Hematopoietic multipotent progenitor cell treated with erythropoietin and hydrocortisone succinate and interleukin-3 and kit ligand, for 4 days (in vitro differentiated cells): ENCODE results near the gene FSTL4.
A peak's percentile ranks its signal among the peaks of the same experiment; 100 is the strongest.

Source experiments
- DNase-seq: peaks from one replicate; pipeline ENCODE4 v3.0.0-alpha.2; 2015

The FSTL4 gene

GRCh38 chr5:133610489-133611356 lies 1.6 kb downstream of the FSTL4 start:
- DNase-seq: peak; percentile 77

- no peak for DNase-seq
Observed at GRCh38 chr5:133607451-133607850, 4.9 kb downstream of the FSTL4 start.

DNA sequence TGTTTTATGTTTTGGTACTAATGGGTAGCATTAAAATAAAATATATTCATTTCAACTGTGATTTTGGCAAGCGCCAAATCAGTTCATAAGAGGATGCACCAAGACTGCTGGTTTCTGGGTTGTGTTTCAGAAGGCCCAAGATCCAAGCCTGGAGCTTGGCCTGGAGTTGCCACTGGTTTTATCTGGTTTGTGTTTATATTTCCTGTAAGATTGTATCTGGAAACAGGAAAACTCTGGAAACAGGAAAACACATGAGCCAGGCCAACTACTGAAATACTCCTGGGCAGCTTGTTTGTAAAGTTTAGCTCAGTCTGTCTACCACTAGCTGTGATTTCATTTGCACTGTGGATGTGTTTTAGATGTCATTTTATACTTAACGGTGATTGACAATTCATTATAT lies 5.5 kb downstream of the FSTL4 start:
- DNase-seq: no peak

DNA sequence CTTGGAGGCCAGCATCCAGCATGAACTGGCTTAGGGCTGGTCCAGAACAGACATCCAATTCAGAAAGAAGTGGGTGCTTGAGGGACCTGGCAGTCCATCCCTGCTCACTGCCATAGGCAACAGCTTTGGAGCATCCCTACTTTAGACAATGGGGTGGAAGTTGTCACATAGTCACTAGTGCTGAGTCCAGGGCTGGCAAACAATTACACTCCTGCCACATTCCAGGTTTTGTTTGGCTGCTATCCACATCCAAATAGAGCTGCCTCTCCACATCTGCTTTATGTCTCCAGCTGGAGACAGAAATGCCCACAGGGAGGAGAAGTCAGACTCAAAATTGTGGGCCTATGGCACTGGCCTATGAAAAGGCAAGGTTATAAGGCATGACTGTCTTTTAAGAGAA lies 7.0 kb downstream of the FSTL4 start:
- no peak for DNase-seq

- no peak for DNase-seq
Observed at GRCh38 chr5:133603711-133604110, 8.6 kb downstream of the FSTL4 start.

- DNase-seq: no peak
Observed at GRCh38 chr5:133602835-133603380, 9.4 kb downstream of the FSTL4 start.

- no peak for DNase-seq
Observed at GRCh38 chr5:133599600-133599999, 12.7 kb downstream of the FSTL4 start.

DNA sequence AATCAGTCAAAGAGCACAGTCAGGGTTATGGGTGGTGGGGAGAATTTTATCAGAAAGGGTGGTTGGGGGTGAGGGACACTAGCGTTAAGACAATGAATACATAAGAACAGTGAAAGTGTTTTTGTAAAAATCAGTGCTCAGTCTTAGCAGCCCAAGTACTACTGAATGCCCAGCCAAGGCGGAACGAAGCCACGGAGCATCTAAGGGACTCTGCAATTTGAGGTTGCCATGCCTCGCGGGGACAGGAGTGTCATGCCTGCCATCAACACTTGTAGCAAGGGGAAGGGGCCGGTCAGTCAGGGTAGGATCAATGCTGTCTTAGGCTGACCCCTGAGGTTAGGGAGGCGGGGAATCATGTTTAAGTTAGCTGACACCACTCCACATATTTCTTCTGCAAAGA lies 13.3 kb downstream of the FSTL4 start:
- no peak for DNase-seq

DNA sequence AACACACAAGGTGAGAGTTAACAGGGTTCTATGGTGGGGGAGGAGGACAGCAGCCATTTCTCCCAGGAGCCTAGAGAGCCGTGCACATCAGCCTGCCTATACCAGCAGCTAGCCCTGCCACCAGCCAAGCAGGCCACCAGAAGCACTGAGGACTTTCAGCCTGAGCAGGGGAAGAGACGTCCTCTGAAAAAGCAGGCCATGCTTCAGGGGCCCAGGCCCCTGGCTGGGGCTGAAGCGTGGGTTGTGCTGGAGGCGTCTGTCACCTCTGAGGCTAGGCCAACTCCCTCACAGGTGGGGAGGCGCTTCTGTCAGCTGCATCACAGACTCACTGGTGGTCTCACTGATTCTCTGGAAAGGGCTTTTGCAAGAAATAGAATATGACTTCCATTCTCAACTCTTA lies 16.3 kb downstream of the FSTL4 start:
- DNase-seq: no peak

DNA sequence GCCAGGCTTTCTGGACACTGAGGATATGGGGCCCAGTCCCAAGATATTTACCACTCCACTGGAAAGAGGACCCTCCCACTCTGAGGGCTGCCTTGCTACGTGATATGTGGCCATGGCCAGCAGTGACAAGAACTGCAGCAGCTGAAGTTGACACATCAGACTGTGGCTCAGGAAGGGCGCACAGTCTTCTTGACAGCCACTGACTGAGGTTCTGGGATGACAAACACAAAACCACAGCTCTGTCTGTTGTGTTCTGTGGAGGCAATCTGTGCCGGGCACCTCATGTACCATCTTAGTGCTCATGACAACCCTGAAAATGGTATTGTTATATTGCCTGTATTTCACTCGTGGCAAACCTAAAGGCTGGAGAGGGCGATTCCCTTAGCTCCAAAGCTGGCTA lies 16.9 kb downstream of the FSTL4 start:
- DNase-seq: no peak

- no peak for DNase-seq
Observed at GRCh38 chr5:133589286-133589685, 23.1 kb downstream of the FSTL4 start.

DNA sequence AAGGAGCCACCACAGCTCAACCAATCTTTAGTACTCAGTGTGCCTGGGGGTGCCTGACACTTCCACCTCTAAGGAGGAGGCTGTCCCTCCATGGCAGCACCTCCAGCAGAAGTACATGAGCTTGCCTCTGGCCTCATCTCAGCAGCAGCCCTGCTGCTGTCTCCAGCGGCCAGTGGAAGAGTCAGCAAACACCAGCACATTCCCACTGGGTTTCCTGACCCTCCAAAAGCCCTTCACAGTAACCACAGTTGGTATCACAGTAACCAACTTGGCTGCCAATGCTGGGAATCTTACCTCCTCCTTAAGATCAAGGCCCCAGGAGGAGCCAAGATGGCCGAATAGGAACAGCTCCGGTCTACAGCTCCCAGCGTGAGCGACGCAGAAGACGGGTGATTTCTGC lies 29.4 kb downstream of the FSTL4 start:
- no peak for DNase-seq

DNA sequence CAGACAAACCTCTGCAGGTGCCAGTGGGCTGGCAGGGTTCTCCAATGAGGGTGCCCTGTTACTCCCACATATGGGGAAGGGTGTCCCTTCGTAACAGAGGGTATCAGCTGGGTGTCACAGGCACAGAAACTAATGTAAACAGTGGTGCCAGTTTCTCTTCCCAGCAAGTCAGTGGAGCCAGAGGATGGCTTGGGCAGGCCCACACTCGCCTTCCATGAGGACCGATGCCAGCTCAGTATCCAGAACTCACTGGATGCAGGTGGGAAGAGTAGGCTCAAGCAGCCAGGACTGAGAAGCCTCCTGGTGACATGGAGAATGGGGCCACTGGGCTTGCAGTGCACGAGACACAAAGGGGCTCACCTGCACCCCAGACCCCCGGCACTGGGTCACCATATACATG lies 30.4 kb downstream of the FSTL4 start:
- DNase-seq: no peak

DNA sequence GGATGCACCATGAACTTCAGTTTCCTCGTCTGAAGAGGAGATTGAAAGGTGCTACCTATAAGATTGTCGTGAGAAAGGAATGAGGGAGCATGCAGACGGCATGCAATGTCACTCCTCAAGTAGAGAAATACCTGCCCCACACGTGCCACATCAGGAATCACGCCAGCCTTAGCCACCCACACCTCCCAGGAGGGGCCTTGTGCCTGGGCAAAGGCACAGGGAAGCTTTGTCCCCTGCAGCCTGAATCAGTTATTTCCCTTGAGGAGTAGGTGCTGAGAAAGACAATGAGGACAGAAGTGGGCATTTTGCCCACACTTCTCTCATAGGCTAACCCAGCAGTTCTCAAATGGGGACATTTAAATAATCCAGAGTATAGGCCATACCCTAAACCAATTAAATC lies 31.0 kb downstream of the FSTL4 start:
- DNase-seq: no peak

GRCh38 chr5:133580618-133581017 lies 31.7 kb downstream of the FSTL4 start:
- DNase-seq: no peak

DNA sequence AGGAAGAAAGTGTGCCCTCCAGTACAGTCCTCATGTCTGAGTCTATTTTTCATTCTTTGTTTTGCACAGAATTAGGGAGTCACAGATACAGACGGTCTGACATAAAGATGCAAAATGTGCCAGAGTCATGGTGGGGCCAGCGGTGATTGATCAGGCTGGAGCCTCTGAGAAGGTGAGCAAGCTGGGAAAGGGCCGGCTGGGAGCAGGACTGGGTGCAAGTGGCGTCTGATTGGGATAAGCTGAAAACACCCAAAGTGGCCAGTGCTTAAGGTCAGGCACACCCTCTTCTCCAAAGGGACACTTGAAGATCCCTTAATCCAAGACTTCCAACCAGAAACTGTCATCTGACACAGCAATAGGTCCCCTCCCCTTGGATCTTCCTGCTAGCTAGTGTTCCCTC lies 32.6 kb downstream of the FSTL4 start:
- no peak for DNase-seq

GRCh38 chr5:133569347-133569746 lies 43.0 kb downstream of the FSTL4 start:
- no peak for DNase-seq

- peak; percentile 61 for DNase-seq
Observed at GRCh38 chr5:133565993-133566392, 46.3 kb downstream of the FSTL4 start.

DNA sequence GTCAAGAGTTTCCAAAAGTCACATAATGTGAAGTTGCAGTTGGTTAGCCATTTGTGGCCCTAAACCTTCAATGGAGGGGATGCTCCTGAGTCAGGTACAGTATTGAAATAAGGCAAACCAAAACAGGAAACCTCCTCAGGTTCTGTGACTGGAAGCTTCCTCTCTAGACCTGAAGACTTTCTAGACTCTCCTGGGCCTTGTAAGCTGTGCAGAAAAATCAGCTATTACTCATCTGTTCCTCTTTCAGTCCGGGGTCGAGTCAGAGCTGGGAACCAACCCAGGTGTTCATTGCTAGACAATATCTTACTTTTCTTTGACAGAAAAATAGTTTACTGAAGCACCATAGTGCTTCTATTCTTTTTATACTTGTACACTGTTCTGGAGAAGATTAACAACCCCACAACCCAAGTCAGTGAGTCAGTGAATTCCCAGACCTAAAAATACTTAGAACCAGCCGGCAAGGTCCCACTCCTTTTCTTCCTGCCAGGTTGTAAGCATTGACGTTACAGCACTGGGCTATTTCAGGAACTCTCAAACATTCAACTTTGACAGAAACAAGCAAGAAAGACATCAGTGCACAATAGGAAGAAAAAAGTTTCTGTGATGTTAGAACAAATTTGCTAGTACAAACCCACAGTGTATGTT lies 47.3 kb downstream of the FSTL4 start:
- DNase-seq: no peak

DNA sequence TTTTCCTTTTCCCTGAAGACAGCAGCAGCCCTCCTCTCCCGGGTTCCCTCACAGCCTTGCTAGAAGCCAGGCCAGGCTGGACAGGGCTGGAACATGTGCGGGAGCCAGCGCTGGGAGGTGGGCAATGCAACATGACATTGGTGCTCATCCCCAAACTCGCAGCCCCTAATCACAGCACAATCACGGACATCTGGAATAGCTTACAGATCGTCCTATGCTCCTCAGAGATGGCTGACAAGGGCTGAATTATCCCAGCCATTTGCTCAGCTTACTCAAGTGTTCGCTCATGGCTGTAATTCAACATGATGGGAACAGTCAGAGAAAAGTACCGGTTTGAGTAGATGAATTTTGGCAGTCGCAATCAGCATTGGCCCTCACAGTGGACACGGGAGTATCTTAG lies 49.8 kb downstream of the FSTL4 start:
- no peak for DNase-seq

DNA sequence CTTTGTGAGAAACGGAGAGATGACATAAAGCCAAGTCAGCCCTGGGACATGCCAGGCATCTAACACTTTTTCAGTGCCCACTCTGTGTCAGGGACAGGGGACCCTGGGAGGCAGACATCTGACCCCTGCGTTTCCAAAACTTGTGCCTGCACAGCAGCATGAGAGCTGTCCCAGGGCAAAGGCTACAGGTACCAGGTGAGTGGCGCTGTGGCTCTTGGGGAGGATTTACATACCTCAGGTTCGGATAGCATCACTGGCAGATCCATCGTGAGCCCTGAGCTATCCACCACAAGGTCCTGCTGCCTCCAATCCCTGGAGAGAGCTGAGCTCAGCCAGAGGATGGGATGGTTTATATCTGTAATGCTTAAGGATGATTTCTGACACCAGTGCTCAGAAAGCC lies 52.4 kb downstream of the FSTL4 start:
- DNase-seq: no peak

- DNase-seq: no peak
Observed at GRCh38 chr5:133556551-133556950, 55.8 kb downstream of the FSTL4 start.

DNA sequence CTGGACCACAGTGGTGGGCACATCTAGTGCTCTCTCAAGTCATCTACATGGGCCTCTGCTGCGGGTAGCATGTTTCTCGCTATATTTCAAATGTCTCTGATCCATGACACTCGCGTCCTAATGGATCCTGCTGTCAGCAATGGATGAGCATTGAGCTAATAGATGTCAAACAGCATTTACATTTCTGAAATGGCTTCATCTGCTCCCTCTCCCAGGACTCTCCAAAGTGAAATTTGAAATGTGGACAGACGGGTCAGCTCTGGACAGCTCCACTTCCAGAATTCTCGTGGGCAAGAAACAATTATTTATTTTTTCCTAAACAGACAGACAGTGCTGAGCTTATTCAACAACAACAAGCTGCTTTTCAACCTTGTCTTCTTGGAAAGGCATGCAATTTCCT lies 58.1 kb downstream of the FSTL4 start:
- no peak for DNase-seq

DNA sequence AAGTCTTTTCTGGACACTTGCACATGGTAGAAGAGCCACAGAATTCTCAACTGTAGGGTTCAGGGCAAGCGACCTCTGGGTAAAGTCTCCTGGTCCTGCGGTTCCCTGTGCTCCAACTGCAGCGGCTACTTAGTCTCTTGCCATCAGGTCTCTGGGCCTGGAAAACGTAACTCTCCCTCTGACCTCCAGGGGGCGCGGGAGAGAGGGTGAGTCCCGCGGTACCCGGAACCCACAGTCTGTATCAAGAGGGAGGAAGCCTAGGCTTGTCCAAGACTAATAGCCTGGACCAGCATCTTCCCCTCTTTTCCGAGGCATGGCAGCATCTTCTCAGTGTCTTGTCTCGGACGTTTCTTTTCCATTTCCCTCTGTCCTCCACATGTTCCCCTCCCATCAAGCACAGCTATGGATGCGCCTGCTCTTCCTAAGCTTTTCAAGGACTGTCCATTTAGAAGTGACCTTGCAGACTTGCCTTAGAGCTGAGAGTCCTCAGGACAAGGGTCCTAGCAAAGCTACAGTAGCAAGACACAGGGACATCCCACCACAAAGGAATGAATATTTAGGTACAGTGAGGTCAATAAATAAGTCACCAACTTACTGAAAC lies 59.3 kb downstream of the FSTL4 start:
- peak; percentile 80 for DNase-seq
